Measurements from ENCODE around the gene ARL1.
"Not testable (repeated sequence)": the region's sequence is repeated elsewhere in the genome, so short reads cannot be mapped to it uniquely, and the experiment has no call there.

The ARL1 gene

DNA sequence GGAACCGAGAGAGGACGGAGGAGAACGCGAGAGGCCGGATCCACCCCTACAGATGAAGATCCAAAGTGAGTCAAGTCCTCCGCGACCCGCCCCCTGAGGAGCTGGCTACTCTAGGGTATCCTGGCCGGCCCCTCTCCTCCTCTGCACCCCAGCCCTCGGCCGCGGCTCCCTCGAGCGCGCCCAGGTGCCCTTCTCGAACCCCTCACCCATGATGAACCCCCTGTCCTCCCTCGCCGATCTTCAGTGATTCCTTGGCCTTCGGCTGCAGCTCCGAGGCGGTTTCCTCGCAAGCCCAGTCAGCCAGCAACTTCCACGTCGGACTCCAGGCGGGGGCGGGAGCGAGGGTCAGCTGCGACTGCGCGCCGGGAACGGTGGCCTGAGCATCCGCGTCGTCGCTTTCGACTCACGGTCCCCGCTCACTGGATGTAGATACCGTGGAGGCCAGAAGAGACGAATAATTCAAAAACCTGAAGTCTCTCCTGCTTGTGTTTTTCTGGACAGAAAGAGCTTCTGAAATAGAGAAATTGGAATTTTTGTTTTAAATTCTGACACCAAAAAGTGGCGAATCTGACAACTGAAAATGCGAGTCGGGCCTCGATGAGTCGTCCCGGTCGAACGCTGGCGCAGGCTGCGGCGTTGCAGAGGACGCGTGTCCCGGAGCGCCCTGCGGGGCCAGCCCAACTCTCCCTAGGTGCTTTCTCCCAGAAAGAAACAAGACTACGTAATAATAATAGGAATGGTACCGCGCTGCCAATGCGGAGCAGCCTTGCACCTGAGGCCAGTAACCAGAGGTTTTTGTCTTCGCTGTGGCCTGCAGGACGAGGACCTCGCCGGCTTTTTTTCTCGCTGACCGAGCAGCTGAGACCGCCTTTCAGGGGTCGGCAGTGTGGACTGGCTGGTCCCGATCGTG lies at the start of gene ARL1:
Gene ARL1, minus strand, starts transcription at position 337 of the 910 bp plus-strand sequence. Its CDS starts 127 bp downstream, at position 210.
- DNase-seq = peak; percentile 80 to 98 (median 85)
- intact Hi-C loops (cut with DNase I) = loop anchor here (5.0 kb wide), 1 partner anchor 425 kb away; the partner anchor contains the start of gene GNPTAB

DNA sequence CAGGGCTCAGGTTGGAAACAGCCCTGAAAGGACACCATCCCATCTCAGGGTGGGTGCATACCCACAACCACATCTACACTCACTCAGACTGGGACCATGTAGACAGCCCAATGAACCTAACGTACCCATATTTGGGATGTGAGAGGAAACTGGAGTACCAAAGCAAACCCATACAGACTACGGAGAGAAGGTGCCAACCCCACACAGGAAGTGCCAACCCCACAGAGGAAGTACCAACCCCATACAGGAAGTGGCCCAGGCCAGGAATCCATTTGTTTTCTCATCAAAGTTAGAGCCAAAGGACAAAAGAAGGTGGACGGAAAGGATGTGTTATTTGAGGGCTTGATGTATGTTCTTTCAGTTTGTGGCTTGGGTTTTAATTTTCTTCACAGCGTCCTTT lies 48.1 kb upstream of the ARL1 start:
- DNase-seq = no peak
- intact Hi-C loops (cut with DNase I) = no loop called here

DNA sequence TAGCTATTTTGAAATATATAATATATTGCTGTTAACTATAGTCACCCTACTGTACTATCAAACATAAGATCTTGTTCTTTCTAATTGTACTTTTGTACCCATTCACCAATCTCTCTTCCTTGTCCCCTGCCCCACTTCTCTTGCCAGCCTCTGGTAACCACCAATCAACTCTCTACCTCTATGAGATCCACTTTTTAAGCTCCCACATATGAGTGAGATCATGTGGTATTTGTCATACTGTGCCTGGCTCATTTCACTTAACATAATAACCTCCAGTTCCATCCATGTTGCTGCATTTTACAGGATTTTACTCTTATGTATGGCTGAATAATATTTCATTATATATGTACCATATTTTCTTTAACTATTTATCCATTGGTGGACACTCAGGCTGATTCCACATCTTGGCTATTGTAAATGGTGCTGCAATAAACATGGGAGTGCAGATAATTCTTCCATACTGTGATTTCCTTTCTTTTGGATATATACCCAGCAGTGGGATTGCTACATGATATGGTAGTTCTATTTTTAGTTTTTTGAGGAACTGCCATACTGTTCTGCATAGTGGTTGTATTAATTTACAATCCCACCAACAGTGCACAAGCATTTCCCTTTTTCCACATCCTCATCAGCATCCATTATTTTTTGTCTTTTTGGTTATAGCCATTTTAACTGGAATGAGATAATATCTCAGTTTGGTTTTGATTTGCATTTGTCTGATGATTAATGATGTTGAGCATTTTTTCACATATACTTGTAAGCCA lies 34.1 kb upstream of the ARL1 start:
- DNase-seq = no peak
- intact Hi-C loops (cut with DNase I) = no loop called here

DNA sequence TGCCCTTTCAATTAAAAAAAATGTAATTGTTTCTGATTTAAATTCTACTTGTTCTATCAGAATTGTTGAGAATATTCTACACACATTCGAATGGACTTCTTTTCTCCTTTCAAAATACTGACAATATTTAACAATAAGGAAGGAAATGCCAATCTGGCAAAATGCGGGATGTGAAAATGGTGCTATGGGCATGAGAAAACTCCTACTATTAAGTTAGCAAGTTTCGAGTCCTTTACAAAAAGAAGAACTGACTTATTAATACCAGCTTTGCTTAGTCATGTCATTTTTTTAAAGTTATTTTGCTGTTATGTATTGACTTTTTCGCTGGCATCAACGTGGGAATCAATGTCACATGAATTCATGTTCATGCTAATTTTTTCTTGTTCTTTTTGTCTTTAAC lies 31.7 kb upstream of the ARL1 start:
- DNase-seq = no peak
- intact Hi-C loops (cut with DNase I) = no loop called here

- intact Hi-C loops (cut with DNase I) = no loop called here
- DNase-seq = no peak
Measured at GRCh38 chr12:101436136-101436535, 28.6 kb upstream of the ARL1 start.

GRCh38 chr12:101430456-101430855 lies 22.9 kb upstream of the ARL1 start:
- no peak for DNase-seq
- intact Hi-C loops (cut with DNase I) = no loop called here

DNA sequence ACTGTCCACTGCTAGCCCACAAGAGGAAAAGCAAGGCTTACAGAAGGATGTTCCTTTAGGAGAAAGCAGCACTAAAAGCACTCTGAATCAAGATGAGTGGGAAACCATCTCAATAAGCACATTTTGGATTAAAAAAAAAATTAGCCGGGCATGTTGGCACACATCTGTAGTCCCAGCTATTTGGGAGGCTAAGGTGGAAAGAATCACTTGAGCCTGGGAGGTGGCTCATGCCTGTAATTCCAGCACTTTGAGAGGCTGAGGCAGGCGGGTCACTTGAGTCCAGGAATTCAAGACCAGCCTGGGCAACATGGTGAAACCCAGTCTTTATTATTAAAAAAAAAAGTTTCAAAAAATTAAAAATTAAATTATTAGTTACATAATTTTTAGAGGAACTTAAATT lies 17.0 kb upstream of the ARL1 start:
- no peak for DNase-seq
- intact Hi-C loops (cut with DNase I) = no loop called here

- DNase-seq; intact Hi-C loops (cut with DNase I): not testable (repeated sequence)
Measured at GRCh38 chr12:101422066-101422465, 14.5 kb upstream of the ARL1 start.

- intact Hi-C loops (cut with DNase I) = loop anchor here (5.0 to 10.0 kb wide), 2 partner anchors 340 to 422 kb away; no protein-coding TSS in a partner anchor
- no peak for DNase-seq
Measured at GRCh38 chr12:101415228-101415627, 7.7 kb upstream of the ARL1 start.

- intact Hi-C loops (cut with DNase I) = loop anchor here (5.0 to 10.0 kb wide), 2 partner anchors 340 to 423 kb away; no protein-coding TSS in a partner anchor
- peak in 1 of 10 donors; percentile 18 for DNase-seq
Measured at GRCh38 chr12:101414533-101415119, 7.1 kb upstream of the ARL1 start.

- intact Hi-C loops (cut with DNase I) = loop anchor here (10.0 kb wide), 1 partner anchor 345 kb away; no protein-coding TSS in a partner anchor
- not testable (repeated sequence) for DNase-seq
Measured at GRCh38 chr12:101410169-101410568, 2.6 kb upstream of the ARL1 start.

DNA sequence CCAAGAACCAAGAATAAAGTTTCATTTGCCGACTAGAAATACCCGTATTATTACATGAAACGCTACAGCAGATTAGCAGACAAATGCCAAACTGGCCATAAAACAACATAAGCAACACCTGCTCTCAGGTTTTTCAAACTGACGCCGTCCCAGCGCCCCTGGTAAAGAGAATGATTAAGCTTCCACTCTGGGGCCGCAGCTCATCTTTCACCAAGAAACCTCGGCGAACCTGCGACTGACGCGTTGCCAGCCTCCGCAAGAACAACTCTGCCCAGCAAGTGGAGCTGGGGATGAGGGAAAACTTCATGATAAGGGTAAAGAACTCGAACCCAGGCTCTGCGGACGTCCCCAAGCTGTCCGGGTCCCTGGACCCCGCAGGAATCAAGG lies 530 bp downstream of the ARL1 start:
- intact Hi-C loops (cut with DNase I) = loop anchor here (5.0 kb wide), 1 partner anchor 425 kb away; the partner anchor contains the start of gene GNPTAB
- DNase-seq = peak in 3 of 10 donors; percentile 8 to 88 (median 8)

DNA sequence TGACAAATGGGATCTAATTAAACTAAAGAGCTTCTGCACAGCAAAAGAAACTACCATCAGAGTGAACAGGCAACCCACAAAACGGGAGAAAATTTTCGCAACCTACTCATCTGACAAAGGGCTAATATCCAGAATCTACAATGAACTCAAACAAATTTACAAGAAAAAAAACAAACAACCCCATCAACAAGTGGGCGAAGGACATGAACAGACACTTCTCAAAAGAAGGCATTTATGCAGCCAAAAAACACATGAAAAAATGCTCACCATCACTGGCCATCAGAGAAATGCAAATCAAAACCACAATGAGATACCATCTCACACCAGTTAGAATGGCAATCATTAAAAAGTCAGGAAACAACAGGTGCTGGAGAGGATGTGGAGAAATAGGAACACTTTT lies 16.4 kb downstream of the ARL1 start:
- intact Hi-C loops (cut with DNase I); DNase-seq: not testable (repeated sequence)

DNA sequence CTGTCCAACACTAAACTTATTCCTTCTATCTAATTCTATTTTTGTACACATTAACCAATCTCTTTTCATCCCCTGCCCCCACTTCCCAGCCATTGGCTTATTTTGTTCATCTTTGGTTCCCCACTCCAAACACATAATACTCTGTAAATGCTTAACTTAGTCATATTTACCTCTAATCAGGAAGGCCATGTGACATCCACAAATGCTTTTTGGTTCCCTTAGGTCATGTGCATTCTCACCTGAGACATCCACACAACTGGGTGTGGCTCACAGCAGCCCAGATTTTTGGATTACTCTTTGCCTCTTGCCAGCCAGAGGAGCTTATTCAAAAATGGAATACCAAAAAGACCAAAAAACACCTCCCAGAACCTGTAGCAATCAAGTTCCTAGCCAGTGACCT lies 28.4 kb downstream of the ARL1 start:
- intact Hi-C loops (cut with DNase I) = no loop called here
- no peak for DNase-seq

DNA sequence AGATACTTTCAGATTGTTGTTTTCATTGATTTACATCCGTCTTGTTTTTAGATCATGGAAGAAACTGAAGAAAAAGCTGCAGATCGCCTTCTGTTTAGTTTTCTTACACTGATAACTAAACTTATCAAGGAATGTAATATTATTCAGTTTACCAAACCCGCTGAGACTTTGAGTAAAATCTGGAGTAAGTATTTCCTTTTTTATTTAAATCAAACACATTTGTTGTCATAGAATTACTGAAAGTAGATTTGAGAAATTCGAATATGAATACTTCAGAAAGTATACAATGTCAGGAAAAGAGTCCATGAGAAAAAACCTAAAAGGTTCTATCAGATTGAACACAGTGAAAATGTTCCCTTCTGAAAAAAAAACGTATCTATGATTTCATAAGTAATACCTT lies 32.0 kb downstream of the ARL1 start:
- DNase-seq = no peak
- intact Hi-C loops (cut with DNase I) = no loop called here

DNA sequence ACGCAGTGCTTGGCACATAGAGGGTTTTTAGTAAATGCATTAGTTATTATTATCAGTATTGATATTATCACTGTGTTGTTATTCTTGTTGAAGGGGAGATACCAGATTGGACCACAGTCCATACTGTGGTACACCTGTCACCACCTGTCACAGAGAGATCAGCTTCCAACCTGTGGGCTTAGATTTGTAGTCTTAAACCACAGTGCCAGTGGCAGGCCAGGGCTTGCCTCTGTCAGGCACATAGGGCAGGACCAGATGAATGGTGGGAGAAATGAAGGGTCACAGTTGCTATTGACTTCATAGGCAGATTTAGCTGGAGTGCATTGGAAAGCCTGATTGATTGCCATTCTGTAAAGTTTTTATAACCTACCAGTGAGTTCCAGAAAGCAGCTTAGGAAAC lies 35.1 kb downstream of the ARL1 start:
- DNase-seq = no peak
- intact Hi-C loops (cut with DNase I) = no loop called here

DNA sequence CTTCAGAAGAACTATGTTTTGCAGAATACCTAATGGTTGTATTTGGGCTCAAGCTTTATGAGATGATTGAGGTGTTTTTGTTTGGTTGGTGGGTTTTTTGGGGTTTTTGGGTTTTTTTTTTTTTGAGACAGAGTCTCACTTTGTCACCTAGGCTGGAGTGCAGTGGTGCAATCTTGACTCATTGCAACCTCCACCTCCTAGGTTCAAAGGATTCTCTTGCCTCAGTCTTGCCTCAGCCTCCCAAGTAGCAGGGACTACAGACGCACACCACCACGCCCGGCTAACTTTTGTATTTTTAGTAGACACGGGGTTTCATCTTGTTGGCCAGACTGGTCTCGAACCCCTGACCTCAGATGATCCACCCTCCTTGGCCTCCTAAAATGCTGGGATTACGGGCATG lies 39.6 kb downstream of the ARL1 start:
- intact Hi-C loops (cut with DNase I) = no loop called here
- no peak for DNase-seq

DNA sequence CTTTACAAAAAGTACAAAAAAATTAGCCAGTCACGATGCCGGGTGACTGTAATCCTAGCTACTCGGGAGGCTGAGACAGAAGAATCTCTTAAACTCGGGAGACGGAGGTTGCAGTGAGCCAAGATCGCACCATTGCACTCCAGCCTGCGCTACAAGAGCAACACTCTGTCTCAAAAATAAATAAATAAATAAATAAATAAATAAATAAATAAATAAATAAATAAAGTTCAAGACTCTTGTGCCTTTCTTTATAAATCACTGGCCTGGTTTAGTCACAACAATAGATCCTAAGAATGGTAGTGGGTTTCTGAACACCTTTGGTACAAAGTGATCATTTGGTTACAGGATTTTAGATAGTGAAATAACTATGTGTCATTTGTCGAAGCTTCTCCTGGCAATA lies 46.1 kb downstream of the ARL1 start:
- intact Hi-C loops (cut with DNase I) = no loop called here

GRCh38 chr12:101356794-101357193 lies 50.8 kb downstream of the ARL1 start:
- DNase-seq = no peak
- intact Hi-C loops (cut with DNase I) = no loop called here

More for the DNA sequence above, 46.1 kb downstream of the ARL1 start:
- no peak for DNase-seq

GRCh38 chr12:101351682-101352081 lies 55.9 kb downstream of the ARL1 start:
- DNase-seq = no peak
- intact Hi-C loops (cut with DNase I) = no loop called here

DNA sequence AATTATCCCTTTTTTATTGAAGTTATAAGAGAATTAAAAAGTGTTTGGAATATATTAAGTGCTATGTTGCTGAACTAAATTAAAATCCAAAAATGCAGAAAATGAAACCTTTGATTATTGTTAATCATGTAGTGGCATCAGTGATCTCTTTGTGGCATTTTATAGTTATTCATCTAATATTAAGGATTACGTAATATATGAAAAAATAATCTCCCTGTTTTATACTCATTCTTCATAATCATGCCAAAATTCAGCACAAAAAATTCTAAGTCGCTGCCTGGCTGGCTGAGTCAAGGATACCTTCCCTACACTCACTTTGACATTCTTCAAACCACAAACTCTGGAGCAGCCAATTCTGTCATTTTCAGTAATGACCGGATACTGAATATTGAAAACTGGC lies 63.7 kb downstream of the ARL1 start:
- intact Hi-C loops (cut with DNase I) = no loop called here
- DNase-seq = no peak

All from posterior cingulate gyrus (tissue), 11 donors.